ENCODE data around the gene FAM167B. TPM values are rescaled to one million over a fixed set of nuclear protein-coding genes. Genes with fewer than 3 reads are reported as not detected.

FAM167B gene
- total and polyA plus RNA-seq, 4 donors = 0.47 to 9.2 (median 3.8) TPM

- no peaks in the 10 kb centered on the region for H3K9me3 ChIP-seq (ENCODE audit: control insufficient read depth in 4 of 4, low read length in 3 of 4)
- no peak for DNase-seq (ENCODE audit: low spot score)
- peak overlapping the region; percentile 85 to 94 (median 92) for H3K4me3 ChIP-seq (ENCODE audit: low read depth in 1 of 3, low read length in 3 of 3)
- H3K4me1 ChIP-seq (ENCODE audit: control insufficient read depth in 4 of 4, insufficient read depth in 4 of 4, low read length in 3 of 4) = peaks cover 13 to 26% (median 23%) of the 10 kb centered on the region in 4 donors
- H3K27ac ChIP-seq (ENCODE audit: low read depth in 1 of 2, low read length in 2 of 2) = no peak overlapping the region
- whole genome bisulfite sequencing = 94% methylated on average over 4 of the region's 4 CpGs
- H3K36me3 ChIP-seq (ENCODE audit: control insufficient read depth in 4 of 4, insufficient read depth in 3 of 4, low read depth in 1 of 4, low read length in 3 of 4) = peaks cover under 1 to 14% (median 5%) of the 10 kb centered on the region in 4 donors
- H3K27me3 ChIP-seq (ENCODE audit: control insufficient read depth in 4 of 4, insufficient read depth in 4 of 4, low read length in 3 of 4) = no peaks in the 10 kb centered on the region
- TF ChIP-seq FOXA2 (IDR thresholded peaks at IDR 0.05) (no peak), TAF1 (conservative IDR thresholded peaks at IDR 0.05) (no peak), EGR1 (IDR thresholded peaks at IDR 0.05; ENCODE audit: low read depth in 2 of 2) (no peak), ZBTB33 (IDR thresholded peaks at IDR 0.05) (no peak), NR2F2 (IDR thresholded peaks at IDR 0.05) (no peak), CTCF (IDR thresholded peaks at IDR 0.05; ENCODE audit: low read depth, low read length, missing input control) (no peak), YY1 (IDR thresholded peaks at IDR 0.05) (no peak), ATF3 (IDR thresholded peaks at IDR 0.05) (no peak), GABPA (IDR thresholded peaks at IDR 0.05 in 1 of 2, conservative IDR thresholded peaks at IDR 0.05 in 1 of 2) (no peak), HNF4A (conservative IDR thresholded peaks at IDR 0.05) (no peak), JUND (IDR thresholded peaks at IDR 0.05) (no peak), FOXA1 (IDR thresholded peaks at IDR 0.05) (no peak), SP1 (IDR thresholded peaks at IDR 0.05) (no peak), REST (IDR thresholded peaks at IDR 0.05) (no peak), RAD21 (IDR thresholded peaks at IDR 0.05) (no peak)
- peak overlapping the region; percentile 69 to 70 for H3K9ac ChIP-seq (ENCODE audit: low read depth in 1 of 2, low read length in 2 of 2)
These were observed 26.1 kb upstream of the FAM167B start for GRCh38 chr1:32220746-32221580.
